Stimulated activated CD8-positive, alpha-beta memory T cell treated with anti-CD3 and anti-CD28 coated beads, Interleukin-7, amount 100 ng/mL, for 4 hours (primary cell): ENCODE measurements around the gene YY1AP1.
A peak's percentile ranks its signal among the peaks of the same experiment; 100 is the strongest.
"Not testable (repeated sequence)": the region's sequence is repeated elsewhere in the genome, so short reads cannot be mapped to it uniquely, and the experiment has no call there.

ENCODE experiments used
- DNase-seq, 2 donors: peaks; one replicate each; pipeline ENCODE4 v3.0.0-alpha.2; 2020; ENCODE audit warnings: low read depth in 2 of 2

YY1AP1 gene, protein sequence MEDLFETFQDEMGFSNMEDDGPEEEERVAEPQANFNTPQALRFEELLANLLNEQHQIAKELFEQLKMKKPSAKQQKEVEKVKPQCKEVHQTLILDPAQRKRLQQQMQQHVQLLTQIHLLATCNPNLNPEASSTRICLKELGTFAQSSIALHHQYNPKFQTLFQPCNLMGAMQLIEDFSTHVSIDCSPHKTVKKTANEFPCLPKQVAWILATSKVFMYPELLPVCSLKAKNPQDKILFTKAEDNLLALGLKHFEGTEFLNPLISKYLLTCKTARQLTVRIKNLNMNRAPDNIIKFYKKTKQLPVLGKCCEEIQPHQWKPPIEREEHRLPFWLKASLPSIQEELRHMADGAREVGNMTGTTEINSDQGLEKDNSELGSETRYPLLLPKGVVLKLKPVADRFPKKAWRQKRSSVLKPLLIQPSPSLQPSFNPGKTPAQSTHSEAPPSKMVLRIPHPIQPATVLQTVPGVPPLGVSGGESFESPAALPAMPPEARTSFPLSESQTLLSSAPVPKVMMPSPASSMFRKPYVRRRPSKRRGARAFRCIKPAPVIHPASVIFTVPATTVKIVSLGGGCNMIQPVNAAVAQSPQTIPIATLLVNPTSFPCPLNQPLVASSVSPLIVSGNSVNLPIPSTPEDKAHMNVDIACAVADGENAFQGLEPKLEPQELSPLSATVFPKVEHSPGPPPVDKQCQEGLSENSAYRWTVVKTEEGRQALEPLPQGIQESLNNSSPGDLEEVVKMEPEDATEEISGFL

DNA sequence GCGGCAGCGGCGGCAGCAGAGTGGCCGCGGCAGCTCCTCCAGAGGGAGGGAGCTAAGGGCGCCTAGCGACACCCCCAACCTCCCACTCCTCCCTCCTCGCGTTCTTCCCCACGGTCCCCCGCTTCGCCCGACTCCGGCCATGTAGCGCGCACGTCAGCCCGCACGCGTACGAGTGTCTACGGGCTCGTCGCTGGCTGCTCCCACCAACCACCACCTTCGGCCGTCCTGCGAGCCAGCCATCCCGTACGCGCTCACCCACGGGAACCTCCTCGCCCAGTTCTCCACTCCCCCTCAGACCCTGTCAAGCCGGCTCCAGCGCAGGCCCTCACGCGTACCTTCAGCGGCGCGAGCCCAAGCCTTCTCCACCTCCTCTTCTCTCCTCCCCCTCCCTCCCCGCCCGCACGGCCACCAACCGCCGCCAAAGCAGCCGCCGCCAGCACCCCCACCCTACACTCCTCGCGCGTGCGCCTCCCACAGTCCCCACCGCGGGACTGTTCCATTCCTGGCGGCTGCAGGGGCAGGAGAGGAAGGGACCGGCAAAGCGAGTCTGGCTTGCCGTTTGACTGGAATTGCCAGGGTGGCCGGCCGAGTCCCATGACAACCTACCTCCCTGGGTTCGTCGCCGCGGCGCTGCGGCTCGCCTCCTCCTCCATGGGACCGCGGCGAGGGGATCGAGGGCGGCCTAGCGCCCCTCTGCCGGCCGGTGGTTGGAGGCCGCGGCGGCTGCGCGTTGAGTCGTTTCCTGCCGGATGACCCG, at the start of gene YY1AP1:
Gene YY1AP1 (minus strand): TSS at position 451 of the 757 bp plus-strand sequence. CDS start 8,338 bp downstream, outside the sequence.
- peak; percentile 83 to 89 for DNase-seq

DNA sequence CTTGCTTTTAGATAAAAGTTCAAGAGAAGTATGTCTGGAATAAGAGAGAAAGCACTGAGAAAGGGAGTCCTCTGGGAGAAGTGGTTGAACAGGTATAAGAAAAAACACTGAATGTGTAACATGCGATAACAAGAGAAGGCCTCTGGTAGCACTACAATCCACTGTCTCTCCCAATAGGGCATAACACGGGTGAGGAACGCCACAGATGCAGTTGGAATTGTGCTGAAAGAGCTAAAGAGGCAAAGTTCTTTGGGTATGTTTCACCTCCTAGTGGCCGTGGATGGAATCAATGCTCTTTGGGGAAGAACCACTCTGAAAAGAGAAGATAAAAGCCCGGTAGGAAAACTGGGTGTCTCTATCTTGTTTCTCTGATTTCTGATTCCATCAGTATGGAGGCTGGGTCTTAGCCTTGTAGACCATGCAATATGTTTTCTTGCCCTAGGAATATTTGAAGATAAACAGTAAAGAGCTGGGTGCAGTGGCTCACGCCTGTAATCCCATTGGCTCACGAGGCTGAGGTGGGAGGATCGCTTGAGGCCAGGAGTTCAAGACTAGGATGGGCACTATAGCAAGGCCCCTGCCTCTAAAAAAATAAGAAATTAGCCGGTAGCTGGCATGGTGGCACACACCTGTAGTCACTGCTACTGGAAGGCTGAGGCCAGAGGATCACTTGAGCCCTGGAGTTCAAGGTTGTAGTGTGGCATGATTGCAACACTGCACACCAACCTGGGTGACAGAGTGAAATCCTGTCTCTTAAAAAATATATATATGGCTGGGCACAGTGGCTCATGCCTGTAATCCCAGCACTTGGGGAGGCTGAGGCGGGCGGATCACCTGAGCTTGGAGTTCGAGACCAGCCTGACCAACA, 40.7 kb upstream of the YY1AP1 start:
- DNase-seq: no peak

DNA sequence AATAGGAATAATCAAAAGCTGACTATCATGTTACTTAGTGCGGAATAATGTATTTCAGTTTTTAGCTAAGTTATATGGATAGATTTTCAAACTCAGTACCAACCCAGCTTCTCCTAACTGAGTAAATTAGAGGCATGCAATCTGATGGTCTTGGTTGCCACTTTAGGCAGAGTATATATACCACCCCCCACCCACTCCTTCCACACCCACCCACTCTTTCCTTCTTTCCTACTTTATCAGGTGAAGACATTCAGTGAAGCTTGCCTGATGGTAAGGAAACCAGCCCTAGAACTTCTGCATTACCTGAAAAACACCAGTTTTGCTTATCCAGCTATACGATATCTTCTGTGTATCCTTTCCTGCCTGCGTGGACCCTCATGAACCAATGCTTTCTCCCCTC, 36.6 kb upstream of the YY1AP1 start:
- no peak for DNase-seq

DNA sequence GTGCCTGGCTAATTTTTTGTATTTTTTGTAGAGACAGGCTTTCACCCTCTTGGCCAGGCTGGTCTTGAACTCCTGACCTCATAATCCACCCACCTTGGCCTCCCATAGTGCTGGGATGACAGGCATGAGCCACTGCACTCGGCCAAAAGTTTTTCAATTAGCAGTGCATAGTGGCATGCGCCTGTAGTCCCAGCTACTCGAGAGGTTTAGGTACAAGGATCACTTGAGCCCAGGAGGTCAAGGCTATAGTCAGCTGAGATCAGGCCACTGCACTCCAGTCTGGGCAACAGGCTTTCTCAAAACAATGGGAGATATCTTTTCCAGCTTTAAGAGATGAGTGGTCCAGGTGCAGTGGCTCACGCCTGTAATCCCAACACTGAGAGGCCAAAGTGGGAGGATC, 31.1 kb upstream of the YY1AP1 start:
- no peak for DNase-seq

DNA sequence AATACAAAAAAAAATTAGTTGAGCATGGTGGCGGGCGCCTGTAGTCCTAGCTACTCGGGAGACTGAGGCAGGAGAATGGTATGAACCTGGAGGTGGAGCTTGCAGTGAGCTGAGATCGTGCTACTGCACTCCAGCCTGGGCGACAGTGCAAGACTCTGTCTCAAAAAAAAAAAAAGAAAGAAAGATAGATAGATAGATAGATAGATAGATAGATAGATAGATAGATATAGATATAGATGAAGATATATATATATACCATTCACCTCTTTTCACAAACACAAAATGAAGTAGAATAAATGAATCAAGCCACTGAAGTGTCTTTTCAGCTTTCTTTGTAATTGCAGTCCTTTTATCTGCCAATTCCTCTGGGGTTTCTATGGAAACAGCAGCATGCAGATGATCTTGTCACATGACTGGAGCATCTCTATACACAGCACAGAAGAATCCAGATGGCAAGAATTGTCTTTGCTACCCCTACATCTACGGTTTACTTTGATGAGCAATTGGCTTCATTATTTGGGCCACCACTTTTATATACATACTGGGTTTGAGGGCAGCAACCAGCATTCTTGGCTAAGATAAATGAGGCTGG, 30.0 kb upstream of the YY1AP1 start:
- not testable (repeated sequence) for DNase-seq

DNA sequence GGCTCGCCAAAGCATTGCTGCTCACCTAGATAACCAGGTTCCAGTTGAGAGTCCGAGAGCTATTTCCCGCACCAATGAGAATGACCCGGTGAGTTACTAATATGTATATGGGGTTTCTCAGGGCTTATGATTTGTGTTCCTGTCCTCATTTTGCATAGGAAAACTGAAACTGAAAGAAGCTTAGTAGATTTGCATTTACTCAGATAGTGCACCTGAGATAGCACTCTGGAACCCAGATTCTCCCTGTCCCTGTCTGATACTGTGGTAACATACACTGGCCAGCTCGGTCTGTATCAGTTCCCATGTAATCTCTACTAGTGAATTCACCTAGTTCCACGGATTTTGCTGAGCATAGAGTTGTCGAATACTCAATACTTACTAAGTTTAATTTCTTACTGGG, 28.5 kb upstream of the YY1AP1 start:
- DNase-seq: no peak

DNA sequence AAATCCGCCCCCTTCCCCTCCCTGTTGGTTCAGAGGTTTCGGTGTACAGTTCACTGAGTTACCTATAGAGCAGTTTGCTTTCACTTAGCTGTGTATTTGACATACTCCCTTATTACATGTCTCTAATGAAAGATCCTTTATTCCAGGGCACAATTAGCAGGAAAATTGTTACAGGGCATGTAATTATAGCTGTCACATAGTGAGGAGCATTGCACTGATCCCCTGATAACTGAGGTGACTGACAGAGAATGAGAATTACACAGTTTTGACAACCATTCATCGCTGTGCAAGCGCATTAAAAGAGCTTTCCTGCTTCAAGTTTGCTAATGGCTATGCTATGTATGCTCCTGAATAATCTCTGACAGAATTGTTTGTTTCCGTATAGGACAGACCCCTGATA, 27.2 kb upstream of the YY1AP1 start:
- no peak for DNase-seq

DNA sequence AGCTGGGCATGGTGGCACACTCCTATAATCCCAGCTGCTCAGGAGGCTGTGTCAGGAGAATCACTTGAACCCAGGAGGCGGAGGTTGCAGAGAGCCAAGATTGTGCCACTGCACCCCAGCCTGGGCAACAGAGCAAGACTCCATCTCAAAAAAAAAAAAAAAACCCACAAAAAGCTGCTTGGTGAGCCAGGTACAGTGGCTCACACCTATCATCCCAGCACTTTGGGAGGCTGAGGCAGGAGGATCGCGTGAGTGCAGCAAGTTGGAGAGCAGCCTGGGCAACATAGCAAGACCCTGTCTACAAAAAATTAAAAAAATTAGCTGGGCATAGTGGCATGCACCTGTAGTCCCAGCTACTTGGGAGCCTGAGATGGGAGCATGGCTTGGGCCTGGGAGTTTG, 26.5 kb upstream of the YY1AP1 start:
- not testable (repeated sequence) for DNase-seq

DNA sequence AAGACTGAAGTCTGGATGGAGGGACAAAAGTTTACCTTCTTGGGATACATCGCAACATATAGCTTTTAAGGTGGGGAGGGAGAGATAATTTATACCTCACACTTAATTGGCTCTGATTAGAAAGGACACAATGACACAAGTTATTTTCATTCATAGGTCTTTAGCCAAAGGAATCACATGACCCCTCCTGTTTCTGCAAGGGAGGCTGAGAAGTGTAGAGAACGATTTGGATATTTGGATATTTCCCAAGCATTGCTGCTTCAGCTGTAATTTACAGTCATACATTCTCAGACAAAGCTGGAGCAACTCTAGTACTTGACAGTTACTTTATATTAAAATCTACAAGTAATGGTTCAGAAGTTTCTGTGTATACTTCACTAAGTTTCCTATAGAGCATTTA, 24.5 kb upstream of the YY1AP1 start:
- no peak for DNase-seq

DNA sequence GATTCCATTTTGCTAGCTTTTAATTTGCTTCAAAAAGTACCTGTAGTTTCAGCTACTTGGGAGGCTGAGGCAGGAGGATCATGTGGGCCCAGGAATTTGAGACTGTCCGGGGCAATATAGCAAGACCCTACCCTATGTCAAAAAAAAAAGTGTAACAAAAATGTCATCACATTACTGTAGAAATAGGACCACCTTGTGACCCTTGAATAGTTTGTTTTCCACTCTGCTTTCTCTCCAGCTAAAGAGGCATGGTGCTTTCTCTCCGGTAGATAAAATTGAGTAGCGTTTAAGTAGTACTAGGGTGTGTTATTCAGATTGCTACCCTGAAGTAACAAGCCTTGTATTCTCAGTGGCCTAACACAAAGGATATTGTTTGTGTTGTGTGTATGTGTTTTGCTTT, 24.1 kb upstream of the YY1AP1 start:
- DNase-seq: not testable (repeated sequence)

DNA sequence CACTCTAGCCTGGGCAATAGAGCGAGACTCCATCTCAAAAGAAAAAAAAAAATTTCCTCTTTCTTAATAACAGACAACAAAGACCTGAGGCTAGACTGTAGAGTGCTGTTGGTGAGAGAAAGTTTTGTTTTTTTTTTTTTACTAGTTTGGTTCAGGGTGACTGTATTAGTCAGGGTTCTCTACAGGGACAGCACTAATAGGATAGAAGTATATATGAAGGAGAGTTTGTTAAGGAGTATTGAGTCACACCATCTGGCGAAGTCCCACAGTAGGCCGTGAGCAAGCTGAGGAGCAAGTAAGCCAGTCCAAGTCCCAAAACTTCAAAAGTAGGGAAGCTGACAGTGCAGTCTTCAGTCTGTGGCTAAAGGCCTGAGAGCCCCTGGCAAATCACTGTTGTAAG, 22.9 kb upstream of the YY1AP1 start:
- DNase-seq: not testable (repeated sequence)

DNA sequence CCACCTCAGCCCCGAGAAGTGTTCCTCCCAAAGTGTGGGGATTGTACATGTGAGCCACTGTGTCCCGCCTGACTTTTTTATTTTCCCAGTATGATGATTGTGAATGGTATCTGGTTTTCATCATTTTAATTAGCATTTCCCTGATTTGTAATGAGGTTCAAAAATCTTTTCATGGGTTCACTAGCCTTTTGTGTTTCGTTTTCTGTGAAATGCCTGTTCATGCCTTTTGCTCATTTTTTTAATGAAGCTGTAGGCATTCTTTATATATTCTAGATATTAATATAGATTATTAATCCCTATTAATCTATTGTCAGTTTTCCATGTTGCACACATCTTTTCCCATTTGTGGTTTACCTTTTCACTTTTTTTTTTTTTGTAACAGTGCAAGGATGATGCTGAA, 20.8 kb upstream of the YY1AP1 start:
- DNase-seq: no peak

DNA sequence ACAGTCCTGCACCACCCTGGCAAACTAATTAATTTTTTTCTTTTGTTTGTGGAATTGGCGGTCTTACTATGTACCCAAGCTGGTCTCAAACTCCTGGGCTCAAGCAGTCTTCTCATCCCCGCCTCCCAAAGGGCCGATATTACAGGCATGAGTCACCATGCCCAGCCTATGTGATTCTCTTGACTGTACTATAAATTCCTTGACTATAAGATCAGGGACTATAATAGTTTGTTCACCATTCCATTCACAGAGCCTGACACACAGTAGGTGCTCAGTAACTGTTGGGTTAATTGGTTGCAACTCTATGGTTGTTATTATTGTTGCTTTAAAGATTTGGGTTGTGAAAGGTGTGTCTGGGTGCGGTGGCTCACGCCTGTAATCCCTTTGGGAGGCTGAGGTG, 17.6 kb upstream of the YY1AP1 start:
- DNase-seq: no peak

DNA sequence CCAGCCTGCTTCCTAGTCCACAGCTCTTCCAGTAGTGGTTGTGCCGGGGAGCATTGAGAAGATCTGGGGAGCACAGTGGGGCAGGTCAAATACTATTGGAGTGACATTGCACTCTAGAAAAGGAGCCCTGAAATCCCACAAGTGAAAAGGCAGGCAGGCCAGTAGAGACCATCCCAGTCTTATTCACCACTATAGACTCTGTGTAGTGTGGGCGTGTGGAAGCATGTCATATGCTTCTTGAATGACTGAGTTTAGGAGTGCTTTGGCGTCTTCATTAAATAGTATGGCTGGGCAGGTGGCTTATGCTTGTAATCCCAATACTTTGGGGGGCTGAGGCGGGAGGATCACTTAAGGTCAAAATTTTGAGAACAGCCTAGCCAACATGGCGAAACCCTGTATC, 15.8 kb upstream of the YY1AP1 start:
- not testable (repeated sequence) for DNase-seq

DNA sequence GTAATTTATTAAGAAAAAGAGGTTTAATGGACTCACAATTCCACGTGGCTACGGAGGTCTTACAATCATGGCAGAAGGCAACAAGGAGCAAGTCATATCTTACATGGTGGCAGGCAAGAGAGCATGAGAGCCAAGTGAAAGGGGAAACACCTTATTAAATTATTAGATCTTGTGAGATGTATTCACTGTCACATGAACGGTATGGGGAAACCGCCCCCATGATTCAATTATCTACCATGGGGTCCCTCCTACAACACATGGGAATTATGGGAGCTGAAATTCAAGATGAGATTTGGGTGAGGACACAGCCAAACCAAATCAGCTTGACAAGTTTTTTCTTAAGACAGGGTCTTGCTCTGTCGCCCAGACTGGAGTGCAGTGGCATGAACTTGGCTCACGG, 14.6 kb upstream of the YY1AP1 start:
- DNase-seq: no peak

DNA sequence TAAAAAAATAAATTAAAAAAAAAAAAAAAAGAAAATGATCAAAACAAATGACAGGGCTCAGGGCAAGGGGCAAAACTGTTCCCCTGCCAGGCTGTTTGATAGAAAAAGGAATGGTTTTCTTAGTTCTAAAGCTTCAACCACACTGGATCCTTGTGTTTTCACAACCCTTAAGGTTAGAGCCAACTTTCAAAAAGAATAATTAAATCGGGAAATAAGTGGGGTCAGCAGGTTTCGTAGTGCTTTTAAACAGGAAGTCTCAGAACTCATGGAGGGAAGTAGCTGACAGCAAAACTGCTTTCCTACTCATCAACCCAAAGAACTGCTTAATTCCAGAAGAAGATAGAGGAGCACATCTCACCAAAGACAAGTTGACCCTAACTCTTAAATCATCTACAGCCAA, 13.1 kb upstream of the YY1AP1 start:
- DNase-seq: not testable (repeated sequence)

DNA sequence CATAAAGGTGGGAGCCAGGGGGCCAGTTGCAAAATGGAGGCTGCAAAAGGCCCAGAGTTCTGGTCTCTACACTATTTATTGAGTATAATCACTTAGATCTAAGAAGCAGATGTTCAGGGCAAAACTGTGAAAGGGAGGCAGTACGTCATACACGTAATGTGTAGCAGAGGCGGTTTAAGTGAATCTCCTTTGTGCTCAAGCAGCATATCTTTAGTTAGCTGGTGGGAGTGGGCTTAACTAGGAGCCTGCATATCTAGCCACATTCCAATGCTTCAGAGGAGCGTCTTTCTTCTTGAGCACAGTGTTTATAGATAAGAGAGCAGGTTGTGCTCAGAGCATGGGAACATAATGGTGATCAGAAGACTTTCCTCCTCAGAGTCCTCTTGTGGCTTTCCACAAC, 10.5 kb upstream of the YY1AP1 start:
- DNase-seq: not testable (repeated sequence)

DNA sequence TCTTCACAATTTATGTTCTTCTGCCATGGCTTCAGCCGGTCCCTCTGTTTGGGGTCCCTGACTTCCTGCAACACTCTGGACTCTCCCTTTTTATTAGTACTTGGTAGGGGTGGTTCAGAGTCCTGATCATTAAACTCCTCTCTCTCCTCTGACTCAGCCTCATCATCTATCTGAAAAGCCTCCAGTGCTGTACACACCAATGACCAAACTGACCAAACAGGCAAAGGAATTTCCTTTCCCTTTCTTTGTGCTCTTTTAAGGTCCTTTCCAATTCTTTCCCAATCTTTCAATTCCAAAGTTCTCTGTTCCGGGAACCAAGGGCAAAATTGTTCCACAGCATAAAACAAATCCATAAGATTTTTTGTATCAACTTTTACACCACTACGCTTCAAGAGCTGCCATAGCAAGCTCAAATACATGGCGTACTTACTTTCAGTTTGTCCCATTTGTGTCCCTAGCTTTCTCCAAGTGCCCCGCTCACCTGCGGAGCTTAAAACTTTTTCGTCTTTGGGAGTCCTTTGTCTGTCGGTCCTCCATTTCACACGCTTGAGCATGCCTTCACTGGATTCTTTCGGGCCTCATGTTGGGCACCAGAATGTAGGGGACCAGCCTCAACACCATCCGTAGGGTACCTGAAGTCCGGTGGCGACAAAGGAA, 9.9 kb upstream of the YY1AP1 start:
- DNase-seq: no peak

DNA sequence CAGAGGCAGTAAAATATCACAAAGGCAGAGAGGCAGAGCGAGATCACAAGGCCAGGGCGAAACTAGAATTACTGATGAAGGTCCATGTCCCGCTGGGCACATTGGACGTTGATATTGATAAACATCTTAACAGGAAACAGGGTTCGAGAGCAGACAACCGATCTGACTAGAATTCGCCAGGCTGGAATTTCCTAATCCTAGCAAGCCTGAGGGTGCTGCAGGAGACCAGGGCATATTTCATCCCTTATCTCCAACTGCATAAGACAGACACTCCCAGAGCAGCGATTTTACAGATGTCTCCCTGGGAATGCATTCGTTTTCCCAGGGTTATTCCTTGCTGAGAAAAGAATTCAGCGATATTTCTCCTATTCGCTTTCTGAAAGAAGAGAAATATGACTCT, 9.0 kb upstream of the YY1AP1 start:
- not testable (repeated sequence) for DNase-seq

DNA sequence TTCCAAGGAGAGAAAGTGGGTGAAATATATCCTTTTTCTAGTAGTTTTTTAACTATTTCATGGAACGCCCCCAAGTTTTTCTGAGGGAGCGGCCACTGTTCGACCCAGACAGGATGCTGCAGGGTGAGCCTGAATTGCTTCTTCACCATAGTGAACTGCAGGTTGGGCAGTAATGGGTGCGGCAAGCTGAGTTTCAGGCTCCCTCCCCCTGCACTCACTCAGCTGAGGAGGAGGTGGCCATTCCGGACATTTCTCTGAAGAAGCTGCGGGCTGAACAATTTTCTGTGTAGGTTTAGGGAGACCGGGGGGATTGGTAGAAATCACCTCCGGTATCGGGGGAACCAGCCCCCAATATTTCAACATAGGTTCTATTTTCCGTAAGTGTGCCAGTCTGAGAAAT, 8.5 kb upstream of the YY1AP1 start:
- no peak for DNase-seq

DNA sequence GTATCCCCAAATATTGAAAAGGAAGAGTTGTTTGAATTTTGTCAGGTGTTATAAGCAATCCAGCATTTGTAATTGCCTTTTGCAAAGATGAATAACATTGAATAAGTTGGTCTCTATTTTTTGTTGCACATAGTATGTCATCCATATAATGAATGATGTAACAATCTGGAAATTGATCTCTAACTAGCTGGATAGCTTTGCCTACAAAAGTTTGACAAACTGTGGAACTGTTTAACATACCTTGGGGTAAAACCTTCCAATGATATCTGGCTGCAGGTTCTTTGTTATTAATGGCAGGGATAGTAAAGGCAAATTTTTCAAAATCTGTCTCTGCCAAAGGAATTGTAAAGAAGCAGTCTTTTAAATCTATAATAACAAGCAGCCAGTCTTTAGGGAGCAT, 8.0 kb upstream of the YY1AP1 start:
- no peak for DNase-seq
